AG08395 (cell line): ENCODE data around the gene LRRC41.
"Not testable (repeated sequence)": the region's sequence is repeated elsewhere in the genome, so short reads cannot be mapped to it uniquely, and the experiment has no call there.

Experiments used
- DNase-seq: peaks from one replicate; pipeline ENCODE4 v3.0.0; 2012; ENCODE audit warnings: mixed read lengths, low spot score

Gene LRRC41

DNA sequence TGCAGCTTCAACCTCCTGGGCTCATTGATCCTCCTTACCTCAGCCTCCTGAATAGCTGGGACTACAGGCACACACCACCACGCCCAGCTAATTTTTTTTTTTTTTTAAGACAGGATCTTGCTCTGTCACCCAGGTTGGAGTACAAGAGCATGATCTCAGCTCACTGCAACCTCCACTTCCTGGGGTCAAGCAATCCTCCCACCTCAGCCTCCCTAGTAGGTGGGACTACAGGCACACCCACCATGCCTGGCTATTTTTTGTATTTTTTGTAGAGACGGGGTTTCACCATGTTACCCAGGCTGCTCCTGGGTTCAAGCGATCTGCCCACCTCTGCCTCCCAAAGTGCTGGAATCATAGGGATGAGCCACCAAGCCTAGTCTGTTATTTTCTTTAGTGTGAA is 59.6 kb downstream of the LRRC41 start:
- not testable (repeated sequence) for DNase-seq

GRCh38 chr1:46242918-46243317 is 60.5 kb downstream of the LRRC41 start:
- DNase-seq, result no peak

- DNase-seq, result not testable (repeated sequence)
Observed at GRCh38 chr1:46241733-46242132, 61.7 kb downstream of the LRRC41 start.

GRCh38 chr1:46238865-46239264 is 64.6 kb downstream of the LRRC41 start:
- DNase-seq, result not testable (repeated sequence)

DNA sequence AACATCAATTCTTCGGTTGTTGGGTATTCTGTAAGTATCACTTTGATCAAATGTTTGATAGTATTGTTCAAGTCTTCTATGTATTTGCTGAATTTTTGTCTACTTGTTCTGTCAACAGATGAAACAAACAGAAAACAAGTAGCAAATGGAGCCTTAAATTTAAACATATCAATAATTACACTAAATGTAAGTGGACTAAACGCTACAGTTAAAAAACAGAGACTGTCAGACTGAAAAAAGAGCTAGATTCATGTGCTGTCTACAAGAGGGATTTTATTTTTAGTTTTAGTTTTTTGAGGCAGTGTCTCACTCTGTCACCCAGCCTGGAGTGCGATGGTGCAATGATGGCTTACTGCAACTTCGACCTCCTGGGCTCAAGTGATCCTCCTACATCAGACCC is 66.5 kb downstream of the LRRC41 start:
- DNase-seq, result no peak

DNA sequence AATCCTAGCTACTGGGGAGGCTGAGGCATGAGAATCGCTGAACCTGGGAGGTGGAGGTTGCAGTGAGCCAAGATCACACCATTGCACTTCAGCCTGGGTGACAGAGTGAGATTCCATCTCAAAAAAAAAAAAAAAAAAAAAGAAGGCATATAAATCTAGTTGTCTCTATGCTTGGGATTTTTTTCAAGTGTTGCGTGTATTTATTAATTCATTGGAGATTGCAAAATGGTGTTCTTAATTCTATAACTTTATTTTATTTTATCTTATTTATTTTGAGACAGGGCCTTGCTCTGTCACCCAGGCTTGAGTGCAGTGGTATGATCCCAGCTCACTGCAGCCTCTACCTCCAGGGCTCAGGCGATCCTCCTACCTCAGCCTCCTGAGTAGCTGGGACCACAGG is 72.2 kb downstream of the LRRC41 start:
- not testable (repeated sequence) for DNase-seq
